Neural progenitor cell (in vitro differentiated cells): Measurements from ENCODE around the gene AP3S2.

Experiments
- CTCF ChIP-seq: fragments of 200-600 bp; sonication (generic); IDR thresholded peaks from 2 replicates; pipeline ENCODE4 v1.5.1; 2017; ENCODE audit warnings: antibody characterized with exemption, mild to moderate bottlenecking
- EZH2 ChIP-seq: fragments of 200-600 bp; sonication (generic); IDR thresholded peaks from 2 replicates; pipeline ENCODE4 v1.6.1; 2017; ENCODE audit warnings: antibody characterized with exemption, mild to moderate bottlenecking, moderate library complexity
- EZH2phosphoT487 ChIP-seq: fragments of 200-600 bp; sonication (generic); IDR thresholded peaks from 2 replicates; pipeline ENCODE4 v1.6.1; 2017; ENCODE audit warnings: antibody characterized with exemption

DNA sequence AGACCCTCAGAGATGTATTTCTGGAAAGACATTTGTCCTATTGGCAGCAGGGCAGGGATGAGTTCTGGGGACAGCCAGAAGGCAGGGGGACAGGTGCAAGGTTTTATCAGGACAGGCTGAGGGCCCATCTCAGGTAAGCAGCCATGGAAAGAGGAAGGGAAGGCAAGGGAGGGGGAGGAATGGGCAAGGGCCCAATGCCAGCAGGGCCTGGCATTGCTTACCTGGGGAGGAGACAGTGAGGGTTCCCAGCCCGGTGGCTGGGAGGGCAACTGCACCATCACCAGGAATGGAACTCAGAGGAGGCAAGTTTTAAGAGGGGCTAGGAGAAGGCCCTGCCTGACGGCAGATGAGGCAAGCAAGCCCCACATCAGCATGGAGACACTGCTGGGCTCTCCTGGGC lies 15.8 kb upstream of the AP3S2 start:
- TF ChIP-seq CTCF (no peak), EZH2 (no peak), EZH2phosphoT487 (no peak)
